GM21723 (cell line): ENCODE measurements around the gene OR51B2.
A peak's percentile ranks its signal among the peaks of the same experiment; 100 is the strongest.
"Not testable (repeated sequence)": the region's sequence is repeated elsewhere in the genome, so short reads cannot be mapped to it uniquely, and the experiment has no call there.

Source experiments
- ATAC-seq: cut with Tn5 transposase; IDR thresholded peaks from one replicate; pipeline ENCODE4 v1.9.1; 2021; ENCODE audit warnings: mild to moderate bottlenecking, moderate library complexity; ENCODE audit not compliant: unreplicated experiment

Gene OR51B2, protein sequence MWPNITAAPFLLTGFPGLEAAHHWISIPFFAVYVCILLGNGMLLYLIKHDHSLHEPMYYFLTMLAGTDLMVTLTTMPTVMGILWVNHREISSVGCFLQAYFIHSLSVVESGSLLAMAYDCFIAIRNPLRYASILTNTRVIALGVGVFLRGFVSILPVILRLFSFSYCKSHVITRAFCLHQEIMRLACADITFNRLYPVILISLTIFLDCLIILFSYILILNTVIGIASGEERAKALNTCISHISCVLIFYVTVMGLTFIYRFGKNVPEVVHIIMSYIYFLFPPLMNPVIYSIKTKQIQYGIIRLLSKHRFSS

DNA sequence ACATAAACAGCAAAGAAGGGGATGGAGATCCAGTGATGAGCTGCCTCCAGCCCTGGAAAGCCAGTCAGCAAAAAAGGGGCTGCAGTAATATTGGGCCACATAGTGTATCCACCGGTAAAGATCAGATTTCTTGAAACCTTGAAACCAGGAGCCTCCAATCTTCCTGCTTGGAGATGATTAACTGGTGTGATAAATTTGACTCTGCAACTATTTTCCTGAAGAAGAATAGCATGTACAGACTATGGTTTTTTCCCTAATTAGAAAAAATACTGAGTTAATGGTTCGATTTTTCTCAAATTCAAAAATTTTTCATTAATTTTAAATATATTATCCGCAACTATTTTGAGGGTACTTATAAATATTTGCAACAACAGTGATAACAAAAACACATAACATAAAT lies at the start of gene OR51B2:
OR51B2 (minus strand) TSS at position 101 of the 400 bp plus-strand sequence; CDS start at position 101, 0 bp downstream.
- ATAC-seq, result no peak

DNA sequence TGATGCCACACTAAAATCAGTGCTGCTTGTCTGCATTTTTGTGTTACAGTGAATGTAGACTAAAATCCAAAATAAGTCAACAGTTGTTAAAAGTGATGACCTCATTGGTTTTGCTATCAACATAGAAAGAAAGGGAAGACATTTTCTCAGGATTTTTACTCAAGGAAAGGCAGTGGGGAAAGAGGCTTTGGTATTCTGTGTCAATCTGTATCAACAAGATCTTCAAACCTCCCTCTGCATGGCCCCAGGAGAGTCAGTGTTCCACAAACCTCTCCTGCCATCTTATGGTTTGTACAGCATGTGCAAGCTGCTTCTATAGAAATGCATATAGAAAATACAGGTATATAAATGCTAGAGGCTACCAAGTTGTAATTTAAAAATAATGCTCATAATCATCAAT lies 45.7 kb upstream of the OR51B2 start:
- ATAC-seq, result no peak

DNA sequence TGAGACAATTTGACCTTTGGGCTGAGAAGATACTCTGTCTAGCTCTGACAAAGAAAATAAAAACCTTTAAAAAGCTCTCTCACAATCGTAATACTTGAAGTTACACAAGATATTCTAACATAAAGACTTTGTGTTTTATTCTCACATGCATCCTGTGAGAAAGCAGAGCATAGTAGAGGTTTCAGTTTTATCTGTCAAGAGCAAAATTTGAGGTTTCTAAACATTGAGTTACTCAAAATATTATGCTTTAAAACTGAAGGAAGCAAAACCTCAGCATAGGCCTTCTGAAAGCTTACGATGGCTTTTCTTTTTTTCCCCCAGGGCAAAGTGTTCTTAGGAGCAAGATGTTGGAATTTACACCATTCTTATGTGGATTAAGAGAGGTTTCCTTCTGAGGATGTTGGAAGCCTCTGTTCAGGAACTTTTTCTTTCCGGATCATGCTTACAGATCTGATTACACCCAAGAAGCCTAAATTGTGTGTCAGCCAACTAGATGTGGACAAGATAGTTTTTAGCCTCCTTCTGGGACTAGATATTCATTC lies 44.5 kb upstream of the OR51B2 start:
- ATAC-seq, result no peak

DNA sequence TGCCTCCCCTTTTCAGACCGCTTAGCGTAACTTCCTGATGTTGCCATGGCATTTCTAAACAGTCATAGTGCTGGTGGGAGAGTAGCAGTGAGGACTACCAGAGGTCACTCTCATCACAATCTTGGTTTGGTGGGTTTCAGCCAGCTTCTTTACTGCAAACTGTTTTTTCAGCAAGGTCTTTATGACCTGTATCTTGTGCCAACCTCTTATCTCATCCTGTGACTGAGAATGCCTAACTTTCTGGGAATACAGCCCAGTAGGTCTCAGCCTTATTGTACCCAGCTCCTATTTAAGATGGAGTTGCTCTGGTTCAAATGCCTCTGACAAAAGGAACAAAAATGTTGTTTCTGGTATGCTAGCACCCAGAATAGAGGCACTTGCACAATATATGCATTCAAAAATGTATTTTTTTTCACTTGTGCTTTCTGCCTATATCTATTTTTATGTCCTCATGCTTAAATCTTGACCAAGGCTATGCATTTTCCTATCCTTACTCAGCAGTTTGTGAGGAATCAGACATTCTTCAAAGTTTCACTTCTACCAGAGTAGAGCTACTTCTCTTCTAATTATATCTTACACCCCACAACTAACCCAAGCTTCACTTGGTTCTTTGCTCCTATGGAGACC lies 43.5 kb upstream of the OR51B2 start:
- no peak for ATAC-seq

DNA sequence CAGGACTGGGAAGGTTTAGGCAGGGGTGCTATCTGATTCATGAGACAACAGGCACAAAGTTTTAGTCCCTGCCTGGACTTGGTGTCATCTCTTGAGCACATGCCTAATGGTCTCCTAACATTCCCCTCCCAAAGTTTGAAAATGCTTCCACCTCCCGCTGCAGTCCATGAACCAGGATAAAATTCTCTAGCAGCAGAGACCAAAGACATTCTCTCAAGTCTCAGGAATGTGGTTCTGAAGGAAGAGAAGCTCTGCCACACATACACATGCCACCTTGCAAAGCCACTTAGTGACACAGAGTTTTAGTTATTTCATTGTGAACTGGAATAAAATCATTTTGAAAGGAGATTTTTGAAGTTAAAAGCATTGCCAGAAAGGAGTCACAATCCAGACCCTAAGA lies 42.8 kb upstream of the OR51B2 start:
- no peak for ATAC-seq

DNA sequence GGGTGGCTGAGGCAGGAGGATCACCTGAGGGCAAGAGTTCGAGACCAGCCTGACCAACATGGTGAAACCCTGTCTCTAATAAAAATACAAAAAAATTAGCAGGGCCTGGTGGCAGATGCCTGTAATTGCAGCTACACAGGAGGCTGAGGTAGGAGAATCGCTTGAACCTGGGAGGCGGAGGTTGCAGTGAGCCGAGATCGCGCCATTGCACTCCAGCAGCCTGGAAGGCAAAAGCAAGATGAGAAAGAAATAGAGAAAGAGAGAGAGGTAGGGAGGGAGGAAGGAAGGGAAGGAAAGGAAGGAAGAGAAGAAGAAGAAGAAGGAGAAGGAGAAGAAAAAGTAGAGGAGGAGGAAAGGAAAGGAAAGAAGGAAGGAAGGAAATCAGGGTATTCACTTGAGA lies 42.3 kb upstream of the OR51B2 start:
- ATAC-seq, result not testable (repeated sequence)

DNA sequence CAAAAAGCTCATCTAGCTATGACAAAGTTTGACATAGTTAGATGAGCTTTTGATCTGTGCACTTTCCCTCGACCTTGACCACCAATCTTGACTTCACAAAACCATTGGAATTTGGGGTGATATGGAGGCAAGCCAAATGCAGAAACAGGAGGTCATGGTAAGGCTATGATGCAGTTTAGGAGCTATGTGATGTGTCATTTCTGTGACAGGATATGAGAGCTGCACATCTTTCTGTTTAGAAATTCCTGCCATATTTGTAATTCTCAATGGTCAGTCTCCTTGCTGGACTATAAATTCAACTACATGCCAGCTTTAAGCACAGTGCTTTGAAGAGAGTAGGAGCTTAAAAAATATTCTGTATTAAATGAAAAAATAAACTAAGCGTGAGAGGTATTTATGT lies 40.1 kb upstream of the OR51B2 start:
- ATAC-seq, result no peak

DNA sequence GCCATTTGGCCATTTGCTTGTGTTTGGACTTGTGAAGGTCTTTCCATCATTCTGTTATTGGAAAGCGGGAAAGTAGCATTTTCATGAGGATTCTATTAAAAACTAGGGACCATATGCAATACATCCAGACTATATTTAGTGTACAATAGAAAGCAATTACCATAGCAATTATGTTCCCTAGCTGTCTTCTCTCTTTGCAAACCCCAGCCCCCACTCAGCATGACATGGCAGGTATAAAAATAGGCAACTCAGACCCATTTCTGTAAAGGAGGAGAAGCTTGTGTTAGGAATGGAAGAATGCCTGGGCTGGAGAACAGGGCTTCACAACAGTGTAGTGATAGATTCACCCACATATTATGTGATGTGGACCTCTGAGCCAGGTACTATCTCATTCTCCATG lies 39.6 kb upstream of the OR51B2 start:
- ATAC-seq, result no peak

DNA sequence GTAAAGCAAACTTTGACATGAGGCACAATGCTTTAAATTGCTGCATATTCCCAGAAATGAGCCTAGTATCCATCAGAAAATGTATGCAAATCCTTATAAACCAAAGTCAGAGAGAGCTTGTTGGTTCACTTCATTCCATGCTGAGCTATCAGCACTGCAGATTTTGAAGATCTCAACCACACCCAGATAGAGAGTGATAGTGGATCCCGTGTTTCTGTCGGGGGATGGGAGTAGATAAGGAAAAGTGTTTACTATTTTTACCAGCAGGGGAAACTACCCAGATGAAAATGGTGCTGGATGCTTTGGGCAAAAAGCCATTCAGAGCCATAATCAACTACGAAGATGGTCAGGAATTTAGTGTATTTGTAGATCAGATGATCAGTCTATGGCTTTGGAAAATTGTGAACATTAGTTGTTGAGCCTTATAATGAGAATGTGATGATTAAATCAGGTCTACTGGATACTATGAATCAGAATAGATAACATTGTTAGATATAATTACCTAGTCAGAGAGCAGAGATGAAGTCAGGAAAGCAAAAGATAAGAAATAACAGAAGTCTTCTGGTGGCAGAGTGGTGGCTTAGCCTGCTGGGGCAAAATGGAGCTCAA lies 38.0 kb upstream of the OR51B2 start:
- ATAC-seq, result no peak

DNA sequence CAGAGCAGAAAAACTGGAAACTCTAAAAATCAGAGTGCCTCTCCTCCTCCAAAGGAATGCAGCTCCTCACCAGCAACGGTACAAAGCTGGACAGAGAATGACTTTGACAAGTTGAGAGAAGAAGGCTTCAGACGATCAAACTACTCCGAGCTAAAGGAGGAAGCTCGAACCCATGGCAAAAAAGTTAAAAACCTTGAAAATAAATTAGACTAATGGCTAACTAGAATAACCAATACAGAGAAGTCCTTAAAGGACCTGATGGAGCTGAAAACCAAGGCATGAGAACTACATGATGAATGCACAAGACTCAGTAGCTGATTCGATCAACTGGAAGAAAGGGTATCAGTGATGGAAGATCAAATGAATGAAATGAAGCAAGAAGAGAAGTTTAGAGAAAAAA lies 31.9 kb upstream of the OR51B2 start:
- not testable (repeated sequence) for ATAC-seq

DNA sequence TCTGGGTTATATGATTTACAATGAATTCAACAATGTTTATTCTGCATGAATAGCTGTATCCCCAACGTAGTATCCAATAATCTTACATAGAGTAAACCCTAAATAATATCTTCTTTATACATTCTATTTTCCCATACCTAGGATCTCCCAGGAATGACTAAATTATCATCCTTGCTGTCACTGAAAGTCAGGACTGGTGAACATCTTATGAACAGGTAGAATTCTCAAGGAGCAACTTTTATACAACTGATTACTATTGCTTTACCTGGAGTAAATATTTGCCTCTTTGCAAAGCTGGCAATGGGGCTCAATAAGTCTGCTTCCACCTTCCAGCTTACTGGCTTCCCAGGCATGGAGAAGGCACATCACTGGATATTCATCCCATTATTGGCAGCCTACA lies 27.1 kb upstream of the OR51B2 start, which contains the start of gene OR51B6:
OR51B6 (plus strand) TSS at position 301 of the 400 bp plus-strand sequence; CDS start at position 301, 0 bp downstream.
- ATAC-seq, result no peak

DNA sequence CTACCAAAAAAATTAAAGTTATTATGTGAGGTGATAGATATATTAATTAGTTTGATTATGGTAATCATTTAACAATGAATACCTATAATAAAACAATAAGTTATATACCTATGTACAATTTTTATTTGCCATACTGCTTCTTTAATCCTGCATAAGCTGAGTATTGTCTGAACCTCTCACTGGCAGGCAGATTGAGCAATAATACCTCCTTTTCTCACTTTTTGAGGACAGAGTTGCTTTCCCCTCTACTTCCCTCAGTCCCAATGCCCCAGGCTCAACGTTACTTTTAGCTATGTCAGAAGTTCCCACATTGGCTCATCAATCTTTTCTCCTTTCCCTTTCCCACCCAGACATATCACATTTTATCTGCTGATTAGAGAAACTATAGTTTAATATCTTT lies 25.5 kb upstream of the OR51B2 start:
- ATAC-seq, result no peak

DNA sequence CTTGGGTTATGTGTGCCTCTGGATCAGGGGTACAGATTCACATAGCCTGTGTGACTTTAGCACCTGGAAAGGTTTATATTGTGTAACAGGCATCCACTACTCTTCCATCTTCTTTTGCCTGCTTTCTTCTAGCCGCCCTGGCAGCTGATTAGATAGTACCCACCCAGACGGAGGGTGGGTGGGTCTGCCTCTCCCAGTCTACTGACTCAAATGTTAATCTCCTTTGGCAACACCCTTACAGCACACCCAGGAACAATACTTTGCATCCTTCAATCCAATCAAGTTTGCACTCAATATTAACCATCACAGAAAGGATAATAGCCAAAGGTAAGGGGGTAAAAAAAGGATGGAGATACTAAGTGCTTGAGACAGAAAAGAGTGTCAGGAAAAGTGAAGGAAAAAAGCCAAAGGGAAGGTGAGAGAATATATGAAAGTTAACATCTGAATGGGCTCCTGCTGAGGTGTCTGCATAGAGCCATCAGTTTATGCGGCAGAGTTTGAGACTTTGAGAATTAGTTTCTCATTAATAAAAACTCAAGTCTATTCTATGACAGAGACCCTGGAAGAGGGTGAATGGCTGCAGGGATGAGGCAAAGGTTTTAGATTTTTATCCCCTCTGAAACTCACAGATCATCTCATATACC lies 24.6 kb upstream of the OR51B2 start:
- ATAC-seq, result no peak

DNA sequence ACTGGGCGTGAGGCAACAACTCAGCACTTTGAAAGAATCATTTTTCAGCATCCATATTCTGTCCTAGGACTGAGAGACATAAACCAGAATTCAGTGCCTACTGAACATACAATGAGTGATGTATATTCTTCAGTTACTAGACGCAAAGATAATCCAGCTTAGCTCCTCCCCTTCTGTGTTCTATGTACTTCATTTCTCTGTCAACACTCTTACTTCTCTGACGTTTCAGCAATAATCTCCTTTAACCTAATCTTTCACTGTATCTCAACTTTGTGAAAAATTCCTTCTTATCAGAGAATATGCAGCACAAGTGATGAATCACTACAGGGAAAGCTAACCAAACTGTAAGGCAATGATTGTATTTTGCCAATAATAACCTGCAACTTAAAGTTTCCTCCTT lies 21.7 kb upstream of the OR51B2 start:
- ATAC-seq, result no peak

DNA sequence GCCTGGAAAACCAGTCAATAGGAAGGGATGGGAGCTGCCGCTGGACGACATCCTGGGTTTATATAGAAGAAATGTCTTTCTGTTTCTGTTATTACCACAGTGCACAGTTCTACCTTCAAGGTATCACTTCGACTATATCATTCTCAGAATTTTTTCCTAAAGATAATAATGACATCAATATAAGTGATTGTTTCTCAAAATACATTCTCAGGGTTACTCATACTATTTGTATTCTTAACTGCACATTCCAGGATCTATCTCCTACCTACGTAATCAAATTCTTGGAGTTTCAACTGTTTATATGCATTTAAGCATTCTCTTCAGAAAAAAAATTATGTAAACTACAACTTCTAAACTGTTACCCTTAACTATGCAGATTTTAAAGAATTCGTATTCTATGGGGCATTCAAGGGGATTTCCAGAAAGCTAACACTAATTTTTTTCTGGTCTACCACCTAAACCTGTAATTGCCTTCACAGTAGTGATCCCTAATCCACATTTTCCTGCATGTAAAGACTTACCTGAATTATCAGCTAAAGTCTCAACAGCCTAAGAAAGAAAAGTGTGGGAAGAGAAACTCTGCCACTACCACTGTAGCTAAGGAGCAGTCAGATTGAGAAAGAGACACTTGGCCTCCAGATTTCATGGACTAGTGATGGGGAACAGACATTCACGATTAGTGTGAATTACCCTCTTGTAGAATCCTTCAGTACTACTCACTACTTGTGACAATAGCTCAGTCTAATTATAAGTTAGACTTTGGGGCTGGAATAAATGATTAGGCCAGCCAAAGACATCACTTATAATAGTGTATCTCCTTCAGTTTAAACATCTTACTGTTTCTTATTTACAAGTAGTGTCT lies 19.6 kb upstream of the OR51B2 start, which contains the start of gene OR51B5:
OR51B5 (minus strand) TSS at position 51 of the 862 bp plus-strand sequence; CDS start at position 51, 0 bp downstream.
- ATAC-seq, result no peak

DNA sequence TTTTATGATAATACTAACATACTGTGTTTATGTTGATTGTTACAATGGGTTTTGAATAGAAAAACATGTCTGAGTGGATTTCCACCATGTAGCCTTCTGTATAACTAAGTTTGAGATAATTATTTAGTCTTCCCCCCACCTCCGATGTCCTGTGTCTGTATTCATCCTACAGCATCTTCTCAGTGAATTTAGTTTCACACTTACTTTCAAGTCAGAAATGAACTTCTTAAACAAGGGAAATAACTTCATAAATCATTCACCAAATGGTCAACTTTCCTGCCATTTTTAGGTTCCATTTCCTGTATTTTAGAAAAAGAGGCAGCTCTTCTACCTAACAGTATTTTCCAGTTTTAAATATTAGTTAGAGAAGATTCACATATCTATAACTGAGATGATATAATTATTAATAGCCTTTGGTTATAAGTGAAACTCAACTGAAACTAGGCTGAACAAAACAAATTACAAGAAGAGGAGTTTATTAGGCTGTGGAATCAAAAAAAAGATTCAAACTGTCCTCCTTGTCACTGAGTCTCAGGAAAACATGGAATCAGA lies 15.8 kb upstream of the OR51B2 start:
- ATAC-seq, result peak; percentile 58

DNA sequence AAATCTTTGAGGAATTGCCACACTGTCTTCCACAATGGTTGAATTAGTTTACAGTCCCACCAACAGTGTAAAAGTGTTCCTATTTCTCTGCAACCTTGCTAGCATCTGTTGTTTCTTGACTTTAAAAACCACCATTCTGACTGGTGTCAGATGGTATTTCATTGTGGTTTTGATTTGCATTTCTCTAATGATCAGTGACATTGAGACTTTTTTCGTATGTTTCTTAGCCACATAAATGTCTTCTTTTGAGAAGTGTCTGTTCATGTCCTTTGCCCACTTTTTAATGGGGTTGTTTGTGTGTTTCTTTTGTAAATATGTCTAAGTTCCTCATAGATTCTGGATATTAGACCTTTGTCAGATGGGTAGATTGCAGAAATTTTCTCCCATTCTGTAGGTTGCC lies 13.2 kb upstream of the OR51B2 start:
- not testable (repeated sequence) for ATAC-seq

DNA sequence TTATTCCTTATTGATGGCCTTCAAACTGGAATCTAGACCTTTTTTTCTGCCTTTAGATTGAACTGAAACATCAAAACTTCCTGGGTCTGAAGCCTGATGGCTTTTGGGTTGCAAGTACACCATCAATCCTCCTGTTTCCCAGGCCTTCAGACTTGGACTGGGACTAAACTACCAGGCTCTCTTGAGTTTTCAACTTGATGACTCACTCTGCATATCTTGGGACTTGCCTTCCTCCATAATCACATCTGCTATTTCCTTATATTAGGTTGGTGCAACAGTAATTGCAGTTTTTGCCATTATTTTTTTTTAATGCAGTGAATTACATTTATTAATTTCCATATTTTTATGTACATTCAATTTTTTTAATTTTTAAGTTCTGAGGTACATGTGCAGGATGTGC lies 12.2 kb upstream of the OR51B2 start:
- no peak for ATAC-seq

DNA sequence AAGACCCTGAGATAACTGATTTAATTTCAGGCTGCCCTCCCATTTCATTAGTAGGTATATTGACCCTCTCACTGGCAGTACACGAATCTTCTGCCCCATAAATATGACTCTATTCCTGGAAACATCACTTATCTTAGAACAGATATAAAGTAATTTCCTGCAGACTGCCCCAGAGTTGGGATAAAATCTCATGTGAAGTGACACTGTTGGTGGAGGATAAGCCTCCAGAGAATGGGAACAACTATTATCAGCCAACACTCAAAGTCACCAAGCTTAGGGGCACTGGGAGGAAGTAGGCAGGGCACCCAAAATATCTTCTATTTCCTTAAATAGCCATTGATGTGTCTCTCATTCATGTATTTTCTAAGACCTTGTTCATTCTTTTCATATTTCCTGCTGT lies 11.1 kb upstream of the OR51B2 start:
- no peak for ATAC-seq

DNA sequence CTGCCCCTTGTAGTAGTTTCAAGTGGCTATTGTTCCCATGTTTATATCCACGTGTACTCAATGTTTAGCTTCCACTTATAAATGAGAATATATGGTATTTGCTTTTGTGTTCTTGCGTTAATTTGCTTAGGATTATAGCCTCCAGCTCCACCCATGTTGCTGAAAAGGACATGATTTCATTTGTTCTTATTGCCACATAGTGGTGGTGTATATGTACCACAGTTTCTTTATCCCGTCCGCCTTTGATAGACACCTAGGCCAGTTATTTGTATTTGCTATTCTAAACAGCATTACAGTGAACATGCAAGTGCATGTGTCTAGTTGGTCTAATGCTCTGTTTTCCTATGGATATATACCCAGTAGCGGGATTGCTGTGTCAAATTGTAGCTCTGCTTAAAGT lies 6.8 kb downstream of the OR51B2 start:
- no peak for ATAC-seq
